Fibroblast of lung (primary cell): ENCODE data around the gene MRPL27.

Source experiments
- CTCF ChIP-seq, 2 donors: IDR thresholded peaks in 1 of 2; conservative IDR thresholded peaks in 1 of 2; 1 replicate in 1 of 2; 2 replicates in 1 of 2; pipeline ENCODE4 v1.5.1; 2011 to 2012; ENCODE audit warnings: low read length in 2 of 2, control low read depth in 1 of 2, inconsistent platforms in 1 of 2, low read depth in 1 of 2, mild to moderate bottlenecking in 1 of 2
- EZH2 ChIP-seq: IDR thresholded peaks from 2 replicates; pipeline ENCODE4 v1.5.1; 2012; ENCODE audit warnings: low read length, control low read depth, mild to moderate bottlenecking; ENCODE audit errors: missing control alignments

DNA sequence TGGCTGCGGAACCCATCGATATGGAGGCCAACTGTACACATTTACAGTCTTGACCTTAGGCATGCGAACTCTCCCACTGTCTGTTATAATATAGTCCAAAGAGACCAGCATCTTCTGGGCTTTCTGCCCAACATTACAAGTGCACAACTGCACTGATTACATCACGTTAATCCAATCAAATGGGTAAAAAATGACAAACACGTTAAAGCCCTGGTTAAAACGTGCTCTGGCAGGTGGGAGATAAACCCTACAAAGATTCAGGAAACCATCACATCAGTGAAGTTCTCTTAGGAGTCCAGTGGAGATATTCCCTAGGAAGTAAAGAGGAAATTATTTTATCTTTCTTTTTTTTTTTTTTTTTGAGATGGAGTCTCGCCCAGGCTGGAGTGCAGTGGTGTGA, 50.7 kb downstream of the MRPL27 start:
- TF ChIP-seq CTCF (conservative IDR thresholded peaks at IDR 0.05 in 1 of 2, IDR thresholded peaks at IDR 0.05 in 1 of 2; ENCODE audit: low read depth in 1 of 2, low read length in 2 of 2) (no peak), EZH2 (no peak)
